HEK293 (cell line): Measurements from ENCODE around the gene FOXP1.

Source experiments
- CTCF ChIA-PET: fragments of 350-600 bp; formaldehyde crosslinking; extraction: SDS; loops from one replicate; lab custom pipeline; 2021; ENCODE audit warnings: antibody characterized with exemption; lab: Yijun Ruan, JAX
- POLR2A ChIA-PET: fragments of 300-600 bp; formaldehyde crosslinking; extraction: SDS; loops from one replicate; lab custom pipeline; 2020; ENCODE audit warnings: antibody characterized with exemption, inconsistent platforms; lab: Yijun Ruan, JAX
- H3K27ac ChIP-seq: fragments of 200-500 bp; sonication (Bioruptor generic); 2 replicates; pipeline ENCODE4 v1.5.1; 2014; ENCODE audit warnings: low read depth, low read length, control low read depth, inconsistent platforms; ENCODE audit errors: extremely low read depth
- H3K36me3 ChIP-seq, 2 experiments: fragments of 200-500 bp in 1 of 2; sonication (Bioruptor generic) in 1 of 2; 1 replicate in 1 of 2; 2 replicates in 1 of 2; pipeline ENCODE4 v1.5.1; 2014 to 2017; ENCODE audit warnings: inconsistent platforms in 2 of 2, low read length in 2 of 2; ENCODE audit not compliant: control insufficient read depth in 2 of 2, insufficient read depth in 1 of 2
- H3K4me1 ChIP-seq: fragments of 200-500 bp; sonication (Bioruptor generic); 2 replicates; pipeline ENCODE4 v1.5.1; 2014; ENCODE audit warnings: mild to moderate bottlenecking, low read length, inconsistent platforms; ENCODE audit not compliant: control insufficient read depth, insufficient read depth
- H3K4me3 ChIP-seq: 2 replicates; pipeline ENCODE4 v1.5.1; 2011; ENCODE audit warnings: low read depth, mild to moderate bottlenecking, control low read depth, low read length, moderate library complexity
- H3K9me3 ChIP-seq: fragments of 200-500 bp; sonication (Bioruptor generic); 2 replicates; pipeline ENCODE4 v1.5.1; 2014; ENCODE audit warnings: low read depth, low read length, inconsistent platforms; ENCODE audit not compliant: control insufficient read depth, insufficient read depth
- EGR2 ChIP-seq: fragments of 450-650 bp; formaldehyde crosslinking; IDR thresholded peaks from 2 replicates; pipeline ENCODE4 v1.5.1; 2016; ENCODE audit warnings: low read depth, missing biosample characterization, missing genetic modification characterization
- GLIS1 ChIP-seq: fragments of 450-650 bp; formaldehyde crosslinking; IDR thresholded peaks from 2 replicates; pipeline ENCODE4 v1.5.1; 2016; ENCODE audit warnings: missing biosample characterization, missing genetic modification characterization
- GLIS2 ChIP-seq: fragments of 450-650 bp; formaldehyde crosslinking; IDR thresholded peaks from 2 replicates; pipeline ENCODE4 v1.5.1; 2016; ENCODE audit warnings: missing biosample characterization, missing genetic modification characterization
- KLF10 ChIP-seq: fragments of 450-650 bp; IDR thresholded peaks from 2 replicates; pipeline ENCODE4 v1.5.1; 2018; ENCODE audit warnings: missing biosample characterization, mild to moderate bottlenecking, missing genetic modification characterization
- SALL2 ChIP-seq: fragments of 450-650 bp; formaldehyde crosslinking; IDR thresholded peaks from 2 replicates; pipeline ENCODE4 v1.5.0; 2017; ENCODE audit warnings: missing biosample characterization, mild to moderate bottlenecking, missing genetic modification characterization, borderline replicate concordance
- SP3 ChIP-seq: fragments of 450-650 bp; formaldehyde crosslinking; IDR thresholded peaks from 2 replicates; pipeline ENCODE4 v1.5.1; 2016; ENCODE audit warnings: missing biosample characterization, missing genetic modification characterization
- ZBTB20 ChIP-seq: fragments of 450-650 bp; formaldehyde crosslinking; IDR thresholded peaks from 2 replicates; pipeline ENCODE4 v1.5.1; 2016; ENCODE audit warnings: missing biosample characterization, missing genetic modification characterization
- ZBTB7A ChIP-seq: fragments of 450-650 bp; formaldehyde crosslinking; IDR thresholded peaks from 2 replicates; pipeline ENCODE4 v1.5.1; 2016; ENCODE audit warnings: low read depth, missing biosample characterization, missing genetic modification characterization
- ZEB2 ChIP-seq: fragments of 450-650 bp; formaldehyde crosslinking; IDR thresholded peaks from 2 replicates; pipeline ENCODE4 v1.5.1; 2016; ENCODE audit warnings: missing biosample characterization, missing genetic modification characterization
- ZNF221 ChIP-seq: fragments of 450-650 bp; formaldehyde crosslinking; IDR thresholded peaks from 2 replicates; pipeline ENCODE4 v1.5.1; 2017; ENCODE audit warnings: missing biosample characterization, missing genetic modification characterization, borderline replicate concordance
- ZNF23 ChIP-seq: fragments of 450-650 bp; formaldehyde crosslinking; IDR thresholded peaks from 2 replicates; pipeline ENCODE4 v1.5.1; 2016; ENCODE audit warnings: missing biosample characterization, missing genetic modification characterization, borderline replicate concordance
- ZNF416 ChIP-seq: fragments of 450-650 bp; formaldehyde crosslinking; IDR thresholded peaks from 2 replicates; pipeline ENCODE4 v1.5.1; 2016; ENCODE audit warnings: missing biosample characterization, missing genetic modification characterization
- ZNF629 ChIP-seq: fragments of 450-650 bp; formaldehyde crosslinking; IDR thresholded peaks from 2 replicates; pipeline ENCODE4 v1.5.1; 2017; ENCODE audit warnings: missing biosample characterization, missing genetic modification characterization
- ZNF664 ChIP-seq: fragments of 450-650 bp; formaldehyde crosslinking; IDR thresholded peaks from 2 replicates; pipeline ENCODE4 v1.5.1; 2016; ENCODE audit warnings: missing biosample characterization, missing genetic modification characterization
- ZNF768 ChIP-seq: fragments of 450-650 bp; formaldehyde crosslinking; IDR thresholded peaks from 2 replicates; pipeline ENCODE4 v1.5.1; 2018; ENCODE audit warnings: missing biosample characterization, mild to moderate bottlenecking, missing genetic modification characterization
- ZSCAN30 ChIP-seq: fragments of 450-650 bp; IDR thresholded peaks from 2 replicates; pipeline ENCODE4 v1.5.1; 2018; ENCODE audit warnings: missing biosample characterization, mild to moderate bottlenecking, missing genetic modification characterization, moderate library complexity
- TF ChIP-seq, protein P1 (sequence below): fragments of 450-650 bp; formaldehyde crosslinking; IDR thresholded peaks from 2 replicates; pipeline ENCODE4 v1.5.1; 2016; ENCODE audit warnings: missing biosample characterization, missing genetic modification characterization
- TF ChIP-seq, protein P2 (sequence below): fragments of 450-650 bp; formaldehyde crosslinking; IDR thresholded peaks from 2 replicates; pipeline ENCODE4 v1.5.1; 2016; ENCODE audit warnings: missing biosample characterization, missing genetic modification characterization
- TF ChIP-seq, protein P3 (sequence below): fragments of 450-650 bp; IDR thresholded peaks from 2 replicates; pipeline ENCODE4 v1.5.1; 2018; ENCODE audit warnings: missing biosample characterization, mild to moderate bottlenecking, missing genetic modification characterization
- TF ChIP-seq, protein P4 (sequence below): fragments of 450-650 bp; formaldehyde crosslinking; IDR thresholded peaks from 2 replicates; pipeline ENCODE4 v1.5.1; 2016; ENCODE audit warnings: missing biosample characterization, missing genetic modification characterization

Gene FOXP1

DNA sequence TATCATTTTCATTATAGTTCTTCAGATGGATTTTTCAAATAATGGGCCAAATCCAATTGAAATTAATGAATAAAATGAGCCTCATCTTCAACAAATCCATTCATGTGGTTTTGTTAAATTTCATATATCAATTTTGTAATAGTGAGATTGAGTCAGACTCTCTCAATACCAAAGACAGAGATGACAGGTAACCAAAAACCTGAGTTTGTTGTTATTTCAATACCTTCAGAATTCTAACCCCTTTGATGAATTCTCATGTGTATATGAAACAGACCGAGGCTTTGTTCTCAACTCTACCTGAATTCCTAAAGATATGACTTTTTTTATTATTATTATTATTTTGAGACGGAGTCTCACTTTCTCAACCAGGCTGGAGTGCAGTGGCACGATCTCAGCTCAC lies 92.8 kb downstream of the FOXP1 start:
- POLR2A ChIA-PET = no interaction called here
- TF ChIP-seq KLF10 (tag by site-specific recombination) = no peak
- TF ChIP-seq, protein P1, sequence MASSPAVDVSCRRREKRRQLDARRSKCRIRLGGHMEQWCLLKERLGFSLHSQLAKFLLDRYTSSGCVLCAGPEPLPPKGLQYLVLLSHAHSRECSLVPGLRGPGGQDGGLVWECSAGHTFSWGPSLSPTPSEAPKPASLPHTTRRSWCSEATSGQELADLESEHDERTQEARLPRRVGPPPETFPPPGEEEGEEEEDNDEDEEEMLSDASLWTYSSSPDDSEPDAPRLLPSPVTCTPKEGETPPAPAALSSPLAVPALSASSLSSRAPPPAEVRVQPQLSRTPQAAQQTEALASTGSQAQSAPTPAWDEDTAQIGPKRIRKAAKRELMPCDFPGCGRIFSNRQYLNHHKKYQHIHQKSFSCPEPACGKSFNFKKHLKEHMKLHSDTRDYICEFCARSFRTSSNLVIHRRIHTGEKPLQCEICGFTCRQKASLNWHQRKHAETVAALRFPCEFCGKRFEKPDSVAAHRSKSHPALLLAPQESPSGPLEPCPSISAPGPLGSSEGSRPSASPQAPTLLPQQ (tag by site-specific recombination) = no peak
- no peak for TF ChIP-seq ZBTB7A (tag by site-specific recombination)
- TF ChIP-seq ZBTB20 (tag by site-specific recombination) = no peak
- TF ChIP-seq ZNF664 (tag by site-specific recombination) = no peak
- TF ChIP-seq ZNF23 = no peak
- no peak for TF ChIP-seq ZNF221 (tag by site-specific recombination)
- TF ChIP-seq ZEB2 = no peak
- no peak for TF ChIP-seq ZSCAN30 (tag by site-specific recombination)
- Histone ChIP-seq H3K27ac (no peak overlapping the region), H3K36me3 (peaks cover 0 to 21% of the 10 kb centered on the region in 2 experiments; a peak in 1 of 3 replicates), H3K9me3 (no peaks in the 10 kb centered on the region), H3K4me1 (0 out of 2 replicates have a peak, but pooled peaks cover 1% of the 10 kb centered on the region), H3K4me3 (no peak overlapping the region)
- CTCF ChIA-PET = no interaction called here

DNA sequence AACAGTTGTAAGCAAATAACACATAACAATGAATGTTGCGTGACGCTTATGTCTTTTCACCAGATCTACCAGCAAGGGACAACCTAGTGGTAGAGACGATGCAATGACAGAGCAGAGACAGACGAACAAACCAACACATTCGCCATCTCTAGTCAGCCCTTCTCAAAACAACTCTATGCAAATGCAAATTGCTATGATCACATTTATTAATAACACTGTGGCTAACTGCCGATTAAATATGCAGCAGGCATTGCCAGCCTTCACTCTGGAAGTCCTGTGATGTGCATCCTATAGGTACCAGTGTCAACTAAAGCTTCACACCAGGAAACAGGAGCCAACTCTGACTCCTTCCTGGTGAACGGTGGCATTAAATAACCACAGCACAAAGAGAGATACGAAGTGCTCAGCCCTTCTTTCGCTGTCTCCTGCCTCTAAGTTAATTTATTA lies 94.2 kb downstream of the FOXP1 start:
- no peaks in the 10 kb centered on the region for H3K9me3 ChIP-seq
- no peak overlapping the region for H3K4me3 ChIP-seq
- H3K27ac ChIP-seq = no peak overlapping the region
- no peak for TF ChIP-seq ZNF629 (tag by site-specific recombination)
- TF ChIP-seq, protein P2, sequence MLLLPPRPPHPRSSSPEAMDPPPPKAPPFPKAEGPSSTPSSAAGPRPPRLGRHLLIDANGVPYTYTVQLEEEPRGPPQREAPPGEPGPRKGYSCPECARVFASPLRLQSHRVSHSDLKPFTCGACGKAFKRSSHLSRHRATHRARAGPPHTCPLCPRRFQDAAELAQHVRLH (tag by site-specific recombination) = no peak
- no peak for TF ChIP-seq GLIS1 (tag by site-specific recombination)
- TF ChIP-seq, protein P3, sequence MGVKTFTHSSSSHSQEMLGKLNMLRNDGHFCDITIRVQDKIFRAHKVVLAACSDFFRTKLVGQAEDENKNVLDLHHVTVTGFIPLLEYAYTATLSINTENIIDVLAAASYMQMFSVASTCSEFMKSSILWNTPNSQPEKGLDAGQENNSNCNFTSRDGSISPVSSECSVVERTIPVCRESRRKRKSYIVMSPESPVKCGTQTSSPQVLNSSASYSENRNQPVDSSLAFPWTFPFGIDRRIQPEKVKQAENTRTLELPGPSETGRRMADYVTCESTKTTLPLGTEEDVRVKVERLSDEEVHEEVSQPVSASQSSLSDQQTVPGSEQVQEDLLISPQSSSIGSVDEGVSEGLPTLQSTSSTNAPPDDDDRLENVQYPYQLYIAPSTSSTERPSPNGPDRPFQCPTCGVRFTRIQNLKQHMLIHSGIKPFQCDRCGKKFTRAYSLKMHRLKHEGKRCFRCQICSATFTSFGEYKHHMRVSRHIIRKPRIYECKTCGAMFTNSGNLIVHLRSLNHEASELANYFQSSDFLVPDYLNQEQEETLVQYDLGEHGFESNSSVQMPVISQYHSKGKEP = no peak
- no peak for TF ChIP-seq GLIS2
- TF ChIP-seq EGR2 (tag by site-specific recombination) = no peak
- TF ChIP-seq ZNF416 (tag by site-specific recombination) = no peak
- no peak for TF ChIP-seq SALL2 (tag by site-specific recombination)
- TF ChIP-seq ZNF768 (tag by site-specific recombination) = no peak
- TF ChIP-seq, protein P4, sequence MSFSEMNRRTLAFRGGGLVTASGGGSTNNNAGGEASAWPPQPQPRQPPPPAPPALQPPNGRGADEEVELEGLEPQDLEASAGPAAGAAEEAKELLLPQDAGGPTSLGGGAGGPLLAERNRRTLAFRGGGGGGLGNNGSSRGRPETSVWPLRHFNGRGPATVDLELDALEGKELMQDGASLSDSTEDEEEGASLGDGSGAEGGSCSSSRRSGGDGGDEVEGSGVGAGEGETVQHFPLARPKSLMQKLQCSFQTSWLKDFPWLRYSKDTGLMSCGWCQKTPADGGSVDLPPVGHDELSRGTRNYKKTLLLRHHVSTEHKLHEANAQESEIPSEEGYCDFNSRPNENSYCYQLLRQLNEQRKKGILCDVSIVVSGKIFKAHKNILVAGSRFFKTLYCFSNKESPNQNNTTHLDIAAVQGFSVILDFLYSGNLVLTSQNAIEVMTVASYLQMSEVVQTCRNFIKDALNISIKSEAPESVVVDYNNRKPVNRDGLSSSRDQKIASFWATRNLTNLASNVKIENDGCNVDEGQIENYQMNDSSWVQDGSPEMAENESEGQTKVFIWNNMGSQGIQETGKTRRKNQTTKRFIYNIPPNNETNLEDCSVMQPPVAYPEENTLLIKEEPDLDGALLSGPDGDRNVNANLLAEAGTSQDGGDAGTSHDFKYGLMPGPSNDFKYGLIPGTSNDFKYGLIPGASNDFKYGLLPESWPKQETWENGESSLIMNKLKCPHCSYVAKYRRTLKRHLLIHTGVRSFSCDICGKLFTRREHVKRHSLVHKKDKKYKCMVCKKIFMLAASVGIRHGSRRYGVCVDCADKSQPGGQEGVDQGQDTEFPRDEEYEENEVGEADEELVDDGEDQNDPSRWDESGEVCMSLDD = no peak
- no peak for TF ChIP-seq SP3 (tag by site-specific recombination)
- CTCF ChIA-PET = interaction anchor here (0.5 kb wide), 1 partner anchor 1369 kb away, joined by 3 read pairs; no protein-coding TSS in a partner anchor
- no peaks in the 10 kb centered on the region for H3K4me1 ChIP-seq
- POLR2A ChIA-PET = no interaction called here
- peaks cover 0 to 21% of the 10 kb centered on the region in 2 experiments; a peak in 1 of 3 replicates for H3K36me3 ChIP-seq
